HEK293 (cell line): ENCODE results near the gene CDK11A.
A peak's percentile ranks its signal among the peaks of the same experiment; 100 is the strongest.
"Not testable (repeated sequence)": the region's sequence is repeated elsewhere in the genome, so short reads cannot be mapped to it uniquely, and the experiment has no call there.

Source experiments
- CTCF ChIA-PET: fragments of 350-600 bp; formaldehyde crosslinking; extraction: SDS; loops from one replicate; lab custom pipeline; 2021; ENCODE audit warnings: antibody characterized with exemption; lab: Yijun Ruan, JAX
- POLR2A ChIA-PET: fragments of 300-600 bp; formaldehyde crosslinking; extraction: SDS; loops from one replicate; lab custom pipeline; 2020; ENCODE audit warnings: antibody characterized with exemption, inconsistent platforms; lab: Yijun Ruan, JAX
- H3K27ac ChIP-seq: fragments of 200-500 bp; sonication (Bioruptor generic); 2 replicates; pipeline ENCODE4 v1.5.1; 2014; ENCODE audit warnings: low read depth, low read length, control low read depth, inconsistent platforms; ENCODE audit errors: extremely low read depth
- H3K36me3 ChIP-seq, 2 experiments: fragments of 200-500 bp in 1 of 2; sonication (Bioruptor generic) in 1 of 2; 1 replicate in 1 of 2; 2 replicates in 1 of 2; pipeline ENCODE4 v1.5.1; 2014 to 2017; ENCODE audit warnings: inconsistent platforms in 2 of 2, low read length in 2 of 2; ENCODE audit not compliant: control insufficient read depth in 2 of 2, insufficient read depth in 1 of 2
- H3K4me1 ChIP-seq: fragments of 200-500 bp; sonication (Bioruptor generic); 2 replicates; pipeline ENCODE4 v1.5.1; 2014; ENCODE audit warnings: mild to moderate bottlenecking, low read length, inconsistent platforms; ENCODE audit not compliant: control insufficient read depth, insufficient read depth
- H3K4me3 ChIP-seq: 2 replicates; pipeline ENCODE4 v1.5.1; 2011; ENCODE audit warnings: low read depth, mild to moderate bottlenecking, control low read depth, low read length, moderate library complexity
- H3K9me3 ChIP-seq: fragments of 200-500 bp; sonication (Bioruptor generic); 2 replicates; pipeline ENCODE4 v1.5.1; 2014; ENCODE audit warnings: low read depth, low read length, inconsistent platforms; ENCODE audit not compliant: control insufficient read depth, insufficient read depth
- GLIS2 ChIP-seq: fragments of 450-650 bp; formaldehyde crosslinking; IDR thresholded peaks from 2 replicates; pipeline ENCODE4 v1.5.1; 2016; ENCODE audit warnings: missing biosample characterization, missing genetic modification characterization
- OSR2 ChIP-seq: fragments of 450-650 bp; formaldehyde crosslinking; IDR thresholded peaks from 2 replicates; pipeline ENCODE4 v1.5.1; 2016; ENCODE audit warnings: missing biosample characterization, missing genetic modification characterization
- OVOL3 ChIP-seq: fragments of 450-650 bp; formaldehyde crosslinking; IDR thresholded peaks from 2 replicates; pipeline ENCODE4 v1.5.1; 2016; ENCODE audit warnings: missing biosample characterization, missing genetic modification characterization
- SP2 ChIP-seq: fragments of 450-650 bp; formaldehyde crosslinking; IDR thresholded peaks from 2 replicates; pipeline ENCODE4 v1.5.1; 2016; ENCODE audit warnings: missing biosample characterization, missing genetic modification characterization
- ZFP37 ChIP-seq: fragments of 450-650 bp; formaldehyde crosslinking; IDR thresholded peaks from 2 replicates; pipeline ENCODE4 v1.5.1; 2016; ENCODE audit warnings: missing biosample characterization, missing genetic modification characterization
- ZNF16 ChIP-seq: fragments of 450-650 bp; formaldehyde crosslinking; IDR thresholded peaks from 2 replicates; pipeline ENCODE4 v1.5.1; 2016; ENCODE audit warnings: low read depth, missing biosample characterization, missing genetic modification characterization
- ZNF24 ChIP-seq: fragments of 450-650 bp; formaldehyde crosslinking; IDR thresholded peaks from 2 replicates; pipeline ENCODE4 v1.5.1; 2016; ENCODE audit warnings: missing biosample characterization, missing genetic modification characterization
- ZNF423 ChIP-seq: fragments of 450-650 bp; formaldehyde crosslinking; IDR thresholded peaks from 2 replicates; pipeline ENCODE4 v1.5.1; 2016; ENCODE audit warnings: missing biosample characterization, missing genetic modification characterization
- ZNF558 ChIP-seq: fragments of 450-650 bp; formaldehyde crosslinking; IDR thresholded peaks from 2 replicates; pipeline ENCODE4 v1.5.1; 2016; ENCODE audit warnings: missing biosample characterization, missing genetic modification characterization
- ZNF560 ChIP-seq: fragments of 450-650 bp; formaldehyde crosslinking; IDR thresholded peaks from 2 replicates; pipeline ENCODE4 v1.5.1; 2017; ENCODE audit warnings: missing biosample characterization, missing genetic modification characterization, borderline replicate concordance
- ZNF623 ChIP-seq: fragments of 450-650 bp; formaldehyde crosslinking; IDR thresholded peaks from 2 replicates; pipeline ENCODE4 v1.5.1; 2016; ENCODE audit warnings: missing biosample characterization, missing genetic modification characterization
- ZNF626 ChIP-seq: fragments of 450-650 bp; sonication (Bioruptor Pico); formaldehyde crosslinking; IDR thresholded peaks from 2 replicates; pipeline ENCODE4 v1.5.1; 2018; ENCODE audit warnings: missing biosample characterization, missing genetic modification characterization, inconsistent platforms
- ZNF654 ChIP-seq: fragments of 450-650 bp; formaldehyde crosslinking; IDR thresholded peaks from 2 replicates; pipeline ENCODE4 v1.5.1; 2016; ENCODE audit warnings: low read depth, missing biosample characterization, missing genetic modification characterization
- ZNF670 ChIP-seq: fragments of 450-650 bp; formaldehyde crosslinking; IDR thresholded peaks from 2 replicates; pipeline ENCODE4 v1.5.1; 2016; ENCODE audit warnings: missing biosample characterization, missing genetic modification characterization, low read depth
- ZNF677 ChIP-seq: fragments of 450-650 bp; IDR thresholded peaks from 2 replicates; pipeline ENCODE4 v1.5.0; 2018; ENCODE audit warnings: missing biosample characterization, mild to moderate bottlenecking, missing genetic modification characterization, moderate library complexity
- ZNF777 ChIP-seq: fragments of 450-650 bp; formaldehyde crosslinking; IDR thresholded peaks from 2 replicates; pipeline ENCODE4 v1.5.1; 2017; ENCODE audit warnings: missing biosample characterization, missing genetic modification characterization, borderline replicate concordance
- TF ChIP-seq, protein P1 (sequence below): fragments of 450-650 bp; formaldehyde crosslinking; IDR thresholded peaks from 2 replicates; pipeline ENCODE4 v1.5.1; 2016; ENCODE audit warnings: missing biosample characterization, missing genetic modification characterization, low read depth
- TF ChIP-seq, protein P2 (sequence below): fragments of 450-650 bp; formaldehyde crosslinking; IDR thresholded peaks from 2 replicates; pipeline ENCODE4 v1.5.1; 2016; ENCODE audit warnings: missing biosample characterization, missing genetic modification characterization
- TF ChIP-seq, protein P3 (sequence below): fragments of 450-650 bp; IDR thresholded peaks from 2 replicates; pipeline ENCODE4 v1.5.1; 2018; ENCODE audit warnings: missing biosample characterization, missing genetic modification characterization
- TF ChIP-seq, protein P4 (sequence below): fragments of 450-650 bp; formaldehyde crosslinking; IDR thresholded peaks from 2 replicates; pipeline ENCODE4 v1.5.1; 2016; ENCODE audit warnings: missing biosample characterization, missing genetic modification characterization
- TF ChIP-seq, protein P5 (sequence below): fragments of 450-650 bp; formaldehyde crosslinking; IDR thresholded peaks from 2 replicates; pipeline ENCODE4 v1.5.1; 2016; ENCODE audit warnings: missing biosample characterization, missing genetic modification characterization

Gene CDK11A

DNA sequence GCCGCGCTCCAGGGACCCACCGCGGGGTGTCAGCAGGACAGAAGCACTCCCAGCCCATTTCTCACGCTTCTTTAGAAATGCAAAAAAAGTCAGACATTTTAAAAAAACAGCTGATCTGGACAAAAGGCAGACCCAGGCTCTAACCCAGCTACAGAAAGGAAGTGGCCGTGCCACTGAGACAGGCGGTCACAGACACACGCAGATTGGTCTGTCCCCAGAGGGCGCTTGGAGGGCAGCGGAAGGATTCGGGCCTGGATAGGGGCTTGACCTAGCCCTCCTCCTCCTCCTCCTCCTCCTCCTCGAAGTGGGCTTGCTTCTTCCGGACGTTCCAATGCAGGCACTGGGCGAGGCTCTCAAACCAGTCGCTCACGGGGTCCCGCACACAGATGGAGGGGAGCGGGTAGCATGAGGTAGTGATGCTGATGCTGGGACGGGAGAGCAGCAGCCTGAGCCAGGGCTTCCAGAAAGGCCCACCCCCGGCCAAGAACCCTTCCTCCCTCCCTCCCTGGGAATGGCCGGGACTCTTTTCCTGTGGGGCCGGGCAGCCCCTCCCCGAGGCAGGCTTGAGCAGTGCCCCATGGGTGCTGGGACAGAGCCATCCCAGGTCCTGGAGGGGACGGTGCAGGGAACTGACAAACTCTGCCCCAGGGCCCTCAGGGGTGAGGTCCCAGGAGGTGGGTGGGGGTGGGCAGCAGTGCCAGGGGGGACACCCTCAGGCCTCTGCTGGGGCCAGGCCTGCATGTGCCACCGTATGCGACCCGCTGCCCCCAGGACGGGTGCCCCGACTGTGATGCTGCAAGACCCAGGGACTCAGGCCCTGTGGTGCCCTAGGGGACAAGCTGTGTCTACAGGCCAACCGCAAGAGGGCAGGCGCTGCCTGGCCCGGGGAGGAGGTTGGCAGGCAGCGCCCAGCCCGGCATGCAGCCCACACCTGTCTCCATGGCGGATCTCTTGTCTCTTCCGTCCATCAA lies 28.8 kb upstream of the CDK11A start:
- no peak overlapping the region for H3K27ac ChIP-seq
- H3K4me1 ChIP-seq = no peaks in the 10 kb centered on the region
- H3K4me3 ChIP-seq = no peak overlapping the region
- H3K36me3 ChIP-seq = peaks cover 0 to 59% of the 10 kb centered on the region in 2 experiments; a peak in 2 of 3 replicates
- TF ChIP-seq, protein P1, sequence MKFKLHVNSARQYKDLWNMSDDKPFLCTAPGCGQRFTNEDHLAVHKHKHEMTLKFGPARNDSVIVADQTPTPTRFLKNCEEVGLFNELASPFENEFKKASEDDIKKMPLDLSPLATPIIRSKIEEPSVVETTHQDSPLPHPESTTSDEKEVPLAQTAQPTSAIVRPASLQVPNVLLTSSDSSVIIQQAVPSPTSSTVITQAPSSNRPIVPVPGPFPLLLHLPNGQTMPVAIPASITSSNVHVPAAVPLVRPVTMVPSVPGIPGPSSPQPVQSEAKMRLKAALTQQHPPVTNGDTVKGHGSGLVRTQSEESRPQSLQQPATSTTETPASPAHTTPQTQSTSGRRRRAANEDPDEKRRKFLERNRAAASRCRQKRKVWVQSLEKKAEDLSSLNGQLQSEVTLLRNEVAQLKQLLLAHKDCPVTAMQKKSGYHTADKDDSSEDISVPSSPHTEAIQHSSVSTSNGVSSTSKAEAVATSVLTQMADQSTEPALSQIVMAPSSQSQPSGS = no peak
- TF ChIP-seq SP2 (peak; percentile 25), GLIS2 (tag by site-specific recombination) (peak; percentile 18; the same call in 1 of the 2 replicates)
- CTCF ChIA-PET = no interaction called here
- no peaks in the 10 kb centered on the region for H3K9me3 ChIP-seq
- POLR2A ChIA-PET = no interaction called here

DNA sequence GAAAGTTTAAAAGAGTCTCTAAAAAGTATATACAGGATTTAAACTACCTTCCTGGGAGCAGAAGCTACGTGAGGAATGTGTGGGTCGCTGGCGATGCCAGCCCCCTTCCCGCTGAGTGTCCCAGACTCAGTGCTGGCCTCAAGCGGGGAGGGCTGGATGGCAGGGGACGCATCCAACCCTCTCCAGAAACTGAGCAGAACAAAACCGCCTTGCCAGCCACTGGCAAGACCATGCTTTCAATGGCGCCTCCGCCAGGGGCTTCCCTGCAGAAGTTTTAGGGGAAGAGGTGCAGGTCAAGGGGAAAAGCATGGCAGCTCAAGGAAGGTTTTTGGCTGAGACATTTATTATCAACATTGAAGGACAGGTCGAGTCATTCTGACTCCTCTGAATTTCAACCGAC lies 28.0 kb upstream of the CDK11A start:
- no peak overlapping the region for H3K4me3 ChIP-seq
- H3K27ac ChIP-seq = no peak overlapping the region
- ChIA-PET POLR2A (no interaction called here), CTCF (no interaction called here)
- H3K36me3 ChIP-seq = peaks cover 0 to 51% of the 10 kb centered on the region in 2 experiments; a peak in 2 of 3 replicates
- TF ChIP-seq ZNF777 (tag by site-specific recombination) (no peak), OSR2 (tag by site-specific recombination) (no peak), ZNF654 (tag by site-specific recombination) (no peak), ZNF24 (tag by site-specific recombination) (no peak), SP2 (no peak), ZNF623 (tag by site-specific recombination) (no peak), ZNF560 (tag by site-specific recombination) (no peak), ZNF16 (tag by site-specific recombination) (no peak), ZNF558 (tag by site-specific recombination) (no peak), ZNF626 (tag by site-specific recombination) (no peak), OVOL3 (no peak), ZNF423 (tag by site-specific recombination) (no peak), ZNF677 (tag by site-specific recombination) (no peak), ZNF670 (tag by site-specific recombination) (no peak), ZFP37 (tag by site-specific recombination) (no peak)
- TF ChIP-seq, protein P2, sequence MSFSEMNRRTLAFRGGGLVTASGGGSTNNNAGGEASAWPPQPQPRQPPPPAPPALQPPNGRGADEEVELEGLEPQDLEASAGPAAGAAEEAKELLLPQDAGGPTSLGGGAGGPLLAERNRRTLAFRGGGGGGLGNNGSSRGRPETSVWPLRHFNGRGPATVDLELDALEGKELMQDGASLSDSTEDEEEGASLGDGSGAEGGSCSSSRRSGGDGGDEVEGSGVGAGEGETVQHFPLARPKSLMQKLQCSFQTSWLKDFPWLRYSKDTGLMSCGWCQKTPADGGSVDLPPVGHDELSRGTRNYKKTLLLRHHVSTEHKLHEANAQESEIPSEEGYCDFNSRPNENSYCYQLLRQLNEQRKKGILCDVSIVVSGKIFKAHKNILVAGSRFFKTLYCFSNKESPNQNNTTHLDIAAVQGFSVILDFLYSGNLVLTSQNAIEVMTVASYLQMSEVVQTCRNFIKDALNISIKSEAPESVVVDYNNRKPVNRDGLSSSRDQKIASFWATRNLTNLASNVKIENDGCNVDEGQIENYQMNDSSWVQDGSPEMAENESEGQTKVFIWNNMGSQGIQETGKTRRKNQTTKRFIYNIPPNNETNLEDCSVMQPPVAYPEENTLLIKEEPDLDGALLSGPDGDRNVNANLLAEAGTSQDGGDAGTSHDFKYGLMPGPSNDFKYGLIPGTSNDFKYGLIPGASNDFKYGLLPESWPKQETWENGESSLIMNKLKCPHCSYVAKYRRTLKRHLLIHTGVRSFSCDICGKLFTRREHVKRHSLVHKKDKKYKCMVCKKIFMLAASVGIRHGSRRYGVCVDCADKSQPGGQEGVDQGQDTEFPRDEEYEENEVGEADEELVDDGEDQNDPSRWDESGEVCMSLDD (tag by site-specific recombination) = no peak
- TF ChIP-seq, protein P3, sequence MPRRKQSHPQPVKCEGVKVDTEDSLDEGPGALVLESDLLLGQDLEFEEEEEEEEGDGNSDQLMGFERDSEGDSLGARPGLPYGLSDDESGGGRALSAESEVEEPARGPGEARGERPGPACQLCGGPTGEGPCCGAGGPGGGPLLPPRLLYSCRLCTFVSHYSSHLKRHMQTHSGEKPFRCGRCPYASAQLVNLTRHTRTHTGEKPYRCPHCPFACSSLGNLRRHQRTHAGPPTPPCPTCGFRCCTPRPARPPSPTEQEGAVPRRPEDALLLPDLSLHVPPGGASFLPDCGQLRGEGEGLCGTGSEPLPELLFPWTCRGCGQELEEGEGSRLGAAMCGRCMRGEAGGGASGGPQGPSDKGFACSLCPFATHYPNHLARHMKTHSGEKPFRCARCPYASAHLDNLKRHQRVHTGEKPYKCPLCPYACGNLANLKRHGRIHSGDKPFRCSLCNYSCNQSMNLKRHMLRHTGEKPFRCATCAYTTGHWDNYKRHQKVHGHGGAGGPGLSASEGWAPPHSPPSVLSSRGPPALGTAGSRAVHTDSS (tag by site-specific recombination) = no peak
- TF ChIP-seq, protein P4, sequence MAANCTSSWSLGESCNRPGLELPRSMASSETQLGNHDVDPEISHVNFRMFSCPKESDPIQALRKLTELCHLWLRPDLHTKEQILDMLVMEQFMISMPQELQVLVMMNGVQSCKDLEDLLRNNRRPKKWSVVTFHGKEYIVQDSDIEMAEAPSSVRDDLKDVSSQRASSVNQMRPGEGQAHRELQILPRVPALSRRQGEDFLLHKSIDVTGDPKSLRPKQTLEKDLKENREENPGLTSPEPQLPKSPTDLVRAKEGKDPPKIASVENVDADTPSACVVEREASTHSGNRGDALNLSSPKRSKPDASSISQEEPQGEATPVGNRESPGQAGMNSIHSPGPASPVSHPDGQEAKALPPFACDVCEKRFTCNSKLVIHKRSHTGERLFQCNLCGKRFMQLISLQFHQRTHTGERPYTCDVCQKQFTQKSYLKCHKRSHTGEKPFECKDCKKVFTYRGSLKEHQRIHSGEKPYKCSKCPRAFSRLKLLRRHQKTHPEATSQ (tag by site-specific recombination) = no peak
- TF ChIP-seq, protein P5, sequence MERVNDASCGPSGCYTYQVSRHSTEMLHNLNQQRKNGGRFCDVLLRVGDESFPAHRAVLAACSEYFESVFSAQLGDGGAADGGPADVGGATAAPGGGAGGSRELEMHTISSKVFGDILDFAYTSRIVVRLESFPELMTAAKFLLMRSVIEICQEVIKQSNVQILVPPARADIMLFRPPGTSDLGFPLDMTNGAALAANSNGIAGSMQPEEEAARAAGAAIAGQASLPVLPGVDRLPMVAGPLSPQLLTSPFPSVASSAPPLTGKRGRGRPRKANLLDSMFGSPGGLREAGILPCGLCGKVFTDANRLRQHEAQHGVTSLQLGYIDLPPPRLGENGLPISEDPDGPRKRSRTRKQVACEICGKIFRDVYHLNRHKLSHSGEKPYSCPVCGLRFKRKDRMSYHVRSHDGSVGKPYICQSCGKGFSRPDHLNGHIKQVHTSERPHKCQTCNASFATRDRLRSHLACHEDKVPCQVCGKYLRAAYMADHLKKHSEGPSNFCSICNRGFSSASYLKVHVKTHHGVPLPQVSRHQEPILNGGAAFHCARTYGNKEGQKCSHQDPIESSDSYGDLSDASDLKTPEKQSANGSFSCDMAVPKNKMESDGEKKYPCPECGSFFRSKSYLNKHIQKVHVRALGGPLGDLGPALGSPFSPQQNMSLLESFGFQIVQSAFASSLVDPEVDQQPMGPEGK (tag by site-specific recombination) = no peak
- H3K4me1 ChIP-seq = no peaks in the 10 kb centered on the region
- H3K9me3 ChIP-seq = no peaks in the 10 kb centered on the region

DNA sequence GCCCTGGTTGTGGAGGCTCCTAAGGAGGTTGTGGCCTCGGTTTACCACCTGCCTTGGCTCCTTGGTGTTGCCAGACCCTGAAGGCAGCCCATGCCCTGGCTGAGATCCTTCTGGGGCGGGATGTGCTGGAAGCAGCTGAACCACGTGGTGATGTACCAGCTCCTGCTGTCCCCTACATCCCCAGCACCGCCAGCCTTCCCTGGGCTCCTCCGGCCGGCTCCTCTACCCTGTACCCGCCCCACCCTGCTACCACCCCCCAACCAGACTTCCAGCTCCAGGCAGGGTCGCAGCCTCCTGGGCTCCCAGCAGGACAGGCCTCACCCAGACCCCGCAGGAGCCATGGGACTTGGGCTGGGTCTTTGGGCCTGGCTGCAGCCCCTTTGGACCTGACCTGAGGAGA lies 25.8 kb upstream of the CDK11A start:
- POLR2A ChIA-PET, H3K27ac ChIP-seq, H3K4me1 ChIP-seq, H3K9me3 ChIP-seq, H3K4me3 ChIP-seq: not testable (repeated sequence)
- H3K36me3 ChIP-seq = peaks cover 0 to 29% of the 10 kb centered on the region in 2 experiments; a peak in 2 of 3 replicates
- CTCF ChIA-PET = interaction anchor here (0.6 kb wide), 1 partner anchor 294 kb away, joined by 3 read pairs; no protein-coding TSS in a partner anchor
